Activated CD4-positive, alpha-beta T cell treated with anti-CD3 and anti-CD28 coated beads for 36 hours (primary cell): ENCODE data around the gene USP34. TPM values are rescaled to one million over a fixed set of nuclear protein-coding genes. Genes with fewer than 3 reads are reported as not detected.

Experiments
- ATAC-seq: fragments of 200-7000 bp; cut with Tn5 transposase; one replicate; pipeline ENCODE4 v1.10.0; 2021; ENCODE audit warnings: mild to moderate bottlenecking, moderate library complexity
- CTCF ChIA-PET: fragments of 350-600 bp; sonication (Branson Sonifier 250); formaldehyde crosslinking; loops from one replicate; lab custom pipeline; 2021; ENCODE audit warnings: antibody characterized with exemption; lab: Charles Lee
- POLR2A ChIA-PET: fragments of 350-600 bp; sonication (Branson Sonifier 250); formaldehyde crosslinking; loops from one replicate; lab custom pipeline; 2021; ENCODE audit warnings: antibody characterized with exemption, inconsistent platforms; lab: Charles Lee
- DNase-seq: peaks from one replicate; pipeline ENCODE4 v3.0.0-alpha.2; 2020
- H3K27ac Mint-ChIP-seq: one replicate; pipeline ENCODE4 v1.8.0; 2021; ENCODE audit warnings: mixed read lengths
- H3K27me3 Mint-ChIP-seq: one replicate; pipeline ENCODE4 v1.8.0; 2021; ENCODE audit warnings: mixed read lengths
- H3K36me3 Mint-ChIP-seq: one replicate; pipeline ENCODE4 v1.8.0; 2021; ENCODE audit warnings: low read depth, mixed read lengths
- H3K4me1 Mint-ChIP-seq: one replicate; pipeline ENCODE4 v1.8.0; 2021; ENCODE audit warnings: mixed read lengths
- H3K4me3 Mint-ChIP-seq: one replicate; pipeline ENCODE4 v1.8.0; 2021; ENCODE audit warnings: mild to moderate bottlenecking, moderate library complexity, mixed read lengths
- H3K9me3 Mint-ChIP-seq: one replicate; pipeline ENCODE4 v1.8.0; 2021; ENCODE audit warnings: low read depth, mixed read lengths
- intact Hi-C, 2 experiments: fragments of 100-400 bp; cut with DNase I in 1 of 2; cut with micrococcal nuclease in 1 of 2; formaldehyde crosslinking; loops; one replicate each; pipeline versions ENCODE4 v1.14.2 to v1.15.1; 2022 to 2024; cut with DNase I, micrococcal nuclease
- total RNA-seq, 2 experiments: library from RNA; stranded (reverse); gene quantifications; one replicate each; pipeline ENCODE4 v1.2.3, GENCODE V29; 2021

Gene USP34
- total RNA-seq, 2 experiments from 2014 or later, result 63.7 to 67.6 TPM

DNA sequence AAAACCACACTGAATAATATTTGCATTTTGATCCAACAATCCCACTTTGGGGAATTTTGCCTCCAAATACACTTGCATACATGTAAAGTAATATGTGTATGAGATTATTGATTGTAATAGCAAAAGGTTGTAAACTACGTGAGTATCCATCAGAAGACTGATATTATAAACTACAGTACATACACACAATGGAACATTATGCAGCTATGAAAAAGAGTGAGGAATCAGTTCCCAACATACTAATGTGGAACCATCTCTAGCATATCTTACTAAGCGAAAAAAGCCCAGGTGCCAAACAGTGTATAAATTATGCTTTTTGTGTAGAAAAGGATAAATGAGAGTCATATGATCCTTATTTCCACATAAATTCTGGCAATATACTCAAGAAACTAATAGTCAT is 324.9 kb downstream of the USP34 start:
- CTCF ChIA-PET, result interaction anchor here (0.7 to 1.8 kb wide), 4 partner anchors 10 to 392 kb away, joined by 3 to 8 read pairs (median 3); no protein-coding TSS in a partner anchor
- ATAC-seq, result no peak
- peak overlapping the region; percentile 98 for H3K4me3 Mint-ChIP-seq

DNA sequence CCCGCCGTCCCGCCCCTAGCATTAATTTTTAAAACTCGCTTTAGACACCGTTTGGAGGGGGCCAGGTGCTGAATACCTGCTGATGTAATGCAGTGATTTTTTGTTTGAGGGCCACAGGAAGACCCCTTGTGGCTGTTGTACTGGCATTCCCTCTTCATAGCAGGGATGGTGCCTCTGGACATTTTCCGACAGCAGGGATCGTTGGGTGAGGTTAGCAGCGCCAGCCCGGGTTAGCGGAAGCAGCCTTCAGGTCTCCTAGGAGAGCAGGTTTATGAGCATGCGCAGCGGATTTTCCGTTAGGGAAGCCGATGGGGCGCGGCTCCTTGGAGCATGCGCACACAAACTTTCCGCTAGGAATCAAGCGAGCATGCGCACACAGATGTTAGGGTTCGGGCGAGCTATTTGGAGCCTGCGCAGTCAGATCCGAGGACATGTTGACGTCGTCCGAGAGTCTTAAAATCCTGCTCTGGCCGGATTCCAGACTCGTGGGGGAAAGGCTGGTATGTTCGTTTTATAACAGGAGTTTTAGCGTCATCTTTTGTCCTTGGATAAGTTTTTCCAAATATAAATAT is 326.1 kb downstream of the USP34 start:
- POLR2A ChIA-PET, result interaction anchor here (0.5 to 1.7 kb wide), 5 partner anchors 32 to 285 kb away, joined by 3 to 9 read pairs (median 3); no protein-coding TSS in a partner anchor
- Mint-ChIP-seq H3K27ac (peak overlapping the region; percentile 96), H3K4me3 (peak overlapping the region; percentile 98), H3K27me3 (no peaks in the 10 kb centered on the region), H3K4me1 (peaks cover 4% of the 10 kb centered on the region), H3K9me3 (no peaks in the 10 kb centered on the region), H3K36me3 (peaks cover 9% of the 10 kb centered on the region)
- intact Hi-C loops, result loop anchor here (1.0 to 2.0 kb wide), 7 partner anchors 32 to 550 kb away; partner anchors contain the start of genes PEX13 (in 2 of the 2), PAPOLG (in 1 of the 2), SANBR (in 1 of the 2) and XPO1 (in 1 of the 2)
- CTCF ChIA-PET, result interaction anchor here (0.7 to 1.8 kb wide), 6 partner anchors 11 to 62 kb away, joined by 3 to 8 read pairs (median 3); no protein-coding TSS in a partner anchor
- DNase-seq, result peak; percentile 96
- peak; percentile 99 for ATAC-seq

More for the DNA sequence above, 324.9 kb downstream of the USP34 start:
- no peaks in the 10 kb centered on the region for H3K27me3 Mint-ChIP-seq
- peaks cover 12% of the 10 kb centered on the region for H3K36me3 Mint-ChIP-seq
- no peaks in the 10 kb centered on the region for H3K9me3 Mint-ChIP-seq
- H3K27ac Mint-ChIP-seq, result no peak overlapping the region
- peaks cover 4% of the 10 kb centered on the region for H3K4me1 Mint-ChIP-seq
- no peak for DNase-seq
- POLR2A ChIA-PET, result interaction anchor here (1.7 kb wide), 1 partner anchor 31 kb away, joined by 9 read pairs; no protein-coding TSS in a partner anchor
- intact Hi-C loops, result loop anchor here (1.0 to 2.0 kb wide), 6 partner anchors 31 to 548 kb away; partner anchors contain the start of genes PEX13 (in 2 of the 2), PAPOLG (in 1 of the 2) and XPO1 (in 1 of the 2)

DNA sequence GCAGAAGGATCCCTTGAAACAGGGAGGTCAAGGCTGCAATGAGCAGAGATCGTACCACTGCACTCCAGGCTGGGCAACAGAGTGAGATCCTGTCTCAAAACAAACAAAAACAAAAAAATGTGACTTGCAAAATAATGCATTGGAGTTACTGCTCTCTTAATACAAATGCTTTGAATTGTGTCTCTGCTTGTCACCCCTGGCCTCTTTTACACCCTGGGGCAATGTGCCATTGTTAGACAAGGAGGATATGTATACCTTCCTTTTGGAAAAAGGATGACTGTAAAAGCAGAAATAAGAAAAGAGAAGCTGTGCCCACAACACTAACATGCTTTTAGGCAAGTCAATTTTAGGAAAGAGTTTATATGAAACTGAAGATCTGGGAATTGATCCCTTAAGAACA is 329.7 kb downstream of the USP34 start:
- no peak for ATAC-seq
- Mint-ChIP-seq H3K4me1 (peaks cover 4% of the 10 kb centered on the region), H3K27me3 (no peaks in the 10 kb centered on the region), H3K36me3 (no peaks in the 10 kb centered on the region), H3K4me3 (no peak overlapping the region), H3K9me3 (no peaks in the 10 kb centered on the region), H3K27ac (no peak overlapping the region)
- CTCF ChIA-PET, result interaction anchor here (0.6 to 0.7 kb wide), 2 partner anchors 16 to 1682 kb away, joined by 3 read pairs; no protein-coding TSS in a partner anchor
- DNase-seq, result no peak
- POLR2A ChIA-PET, result no interaction called here
- intact Hi-C loops, result no loop called here

DNA sequence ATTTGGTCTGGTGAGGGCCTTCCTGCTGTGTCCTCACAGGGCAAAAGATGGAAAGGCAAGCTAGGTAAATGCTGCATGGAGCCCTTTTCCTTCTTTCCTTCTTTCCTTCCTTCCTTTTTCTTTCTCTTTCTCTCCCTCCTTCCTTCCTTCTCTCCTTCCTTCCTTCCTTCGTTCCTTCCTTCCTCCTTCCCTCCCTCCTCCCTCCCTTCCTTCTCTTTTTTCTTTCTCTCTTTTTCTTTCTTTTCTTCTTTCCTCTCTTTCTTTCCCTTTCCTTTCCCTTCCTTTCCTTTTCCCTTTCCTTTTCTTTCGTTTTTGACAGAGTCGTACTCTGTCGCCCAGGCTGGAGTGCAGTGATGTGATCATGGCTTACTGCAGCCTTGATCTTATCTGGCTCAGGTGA is 332.0 kb downstream of the USP34 start:
- Mint-ChIP-seq H3K27me3 (no peaks in the 10 kb centered on the region), H3K9me3 (no peaks in the 10 kb centered on the region), H3K4me3 (no peak overlapping the region), H3K36me3 (no peaks in the 10 kb centered on the region), H3K27ac (no peak overlapping the region), H3K4me1 (no peaks in the 10 kb centered on the region)
- intact Hi-C loops, result loop anchor here in 1 of 2 experiments (10.0 kb wide), 1 partner anchor 516 kb away; no protein-coding TSS in a partner anchor
- POLR2A ChIA-PET, result no interaction called here
- ATAC-seq, result no peak
- CTCF ChIA-PET, result no interaction called here
- DNase-seq, result no peak

Other genes with a start within 250 kb of the USP34 start
- 100 to 1,000 TPM; 187 to 214 TPM for gene XPO1, start 67.3 kb upstream of the USP34 start, total RNA-seq